SH-SY5Y (cell line): Measurements from ENCODE around the gene BANK1.

Experiments
- GATA2 ChIP-seq: IDR thresholded peaks from 2 replicates; pipeline ENCODE4 v1.6.1; 2011; ENCODE audit warnings: mild to moderate bottlenecking, low read depth, low read length
- GATA3 ChIP-seq: IDR thresholded peaks from 2 replicates; pipeline ENCODE4 v1.6.1; 2011; ENCODE audit warnings: low read depth, mild to moderate bottlenecking, low read length, moderate library complexity

DNA sequence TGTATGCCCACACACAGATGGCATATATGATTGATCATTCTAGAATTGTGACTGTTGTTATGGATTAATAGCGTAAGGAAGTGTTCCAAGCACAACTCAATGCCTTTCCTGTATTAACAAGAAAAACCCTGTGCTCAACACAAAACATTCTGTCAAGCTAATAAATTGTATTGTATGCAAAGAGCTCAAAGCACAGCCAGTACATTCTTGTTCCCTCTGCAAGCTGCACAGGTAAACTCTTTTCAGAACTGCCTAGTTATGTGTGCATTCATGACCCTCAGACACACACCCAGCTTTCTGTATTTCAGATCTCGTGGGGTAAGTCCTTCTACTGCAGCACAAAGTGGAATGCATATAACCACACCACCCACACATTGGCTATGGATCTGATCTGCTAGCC is 34.3 kb upstream of the BANK1 start:
- no peak for TF ChIP-seq GATA2
- TF ChIP-seq GATA3: no peak
